ENCODE measurements around the gene SLC7A6OS. TPM values are rescaled to one million over a fixed set of nuclear protein-coding genes. Genes with fewer than 3 reads are reported as not detected.
A peak's percentile ranks its signal among the peaks of the same experiment; 100 is the strongest.

The SLC7A6OS gene
- total and polyA plus RNA-seq, 2 experiments from 2014 or later, result 8.8 to 18.9 TPM

- Histone ChIP-seq H4K20me1 (ENCODE audit: insufficient read depth, poor library complexity, severe bottlenecking) (no peaks in the 10 kb centered on the region), H3K79me2 (peaks cover 6% of the 10 kb centered on the region), H3K4me2 (no peak overlapping the region), H3K4me1 (ENCODE audit: insufficient read depth) (no peaks in the 10 kb centered on the region), H3K9me3 (ENCODE audit: low read depth) (no peaks in the 10 kb centered on the region), H3K9me2 (replicated peaks; ENCODE audit: insufficient read depth) (no peaks in the 10 kb centered on the region), H2AFZ (no peak overlapping the region), H3K27me3 (no peaks in the 10 kb centered on the region), H3K36me3 (replicated peaks; ENCODE audit: insufficient read depth, low read depth) (no peaks in the 10 kb centered on the region), H3K27ac (no peak overlapping the region), H3K4me3 (no peak overlapping the region)
- WGBS (ENCODE audit: low lambda C conversion rate, missing lambda C conversion rate), result 97% methylated on average over 6 of the region's 6 CpGs
- TF ChIP-seq EZH2 (IDR thresholded peaks at IDR 0.05; ENCODE audit: borderline replicate concordance), result no peak
- no peak for TF ChIP-seq CTCF (IDR thresholded peaks at IDR 0.05; ENCODE audit: poor library complexity)
- TF ChIP-seq EZH2phosphoT487 (IDR thresholded peaks at IDR 0.05; ENCODE audit: low read depth, severe bottlenecking, unreplicated experiment), result no peak
- DNase-seq (ENCODE audit: low spot score), result no peak
These were observed 8.6 kb upstream of the SLC7A6OS start for GRCh38 chr16:68319185-68319908.

GRCh38 chr16:68313116-68313515, 2.4 kb upstream of the SLC7A6OS start:
- H3K79me2 ChIP-seq, result peaks cover 57% of the 10 kb centered on the region
- no peak for DNase-seq (ENCODE audit: low spot score)
- peaks cover 18% of the 10 kb centered on the region for H3K4me1 ChIP-seq (ENCODE audit: insufficient read depth)
- H3K4me3 ChIP-seq, result no peak overlapping the region
- no peaks in the 10 kb centered on the region for H3K36me3 ChIP-seq (replicated peaks; ENCODE audit: insufficient read depth, low read depth)
- H3K9me2 ChIP-seq (replicated peaks; ENCODE audit: insufficient read depth), result no peaks in the 10 kb centered on the region
- no peak for TF ChIP-seq EZH2 (IDR thresholded peaks at IDR 0.05; ENCODE audit: borderline replicate concordance)
- WGBS (ENCODE audit: low lambda C conversion rate, missing lambda C conversion rate), result 74% methylated on average over 4 of the region's 4 CpGs
- H4K20me1 ChIP-seq (ENCODE audit: insufficient read depth, poor library complexity, severe bottlenecking), result peaks cover 3% of the 10 kb centered on the region
- H3K27me3 ChIP-seq, result no peaks in the 10 kb centered on the region
- no peak overlapping the region for H3K27ac ChIP-seq
- H2AFZ ChIP-seq, result no peak overlapping the region
- H3K9me3 ChIP-seq (ENCODE audit: low read depth), result no peaks in the 10 kb centered on the region
- H3K4me2 ChIP-seq, result no peak overlapping the region

- peak overlapping the region; percentile 75 for H2AFZ ChIP-seq
- no peak for DNase-seq (ENCODE audit: low spot score)
- H3K4me3 ChIP-seq, result peak overlapping the region; percentile 43
- under 1% methylated on average over 29 of the region's 29 CpGs for WGBS (ENCODE audit: low lambda C conversion rate, missing lambda C conversion rate)
- peaks cover 3% of the 10 kb centered on the region for H4K20me1 ChIP-seq (ENCODE audit: insufficient read depth, poor library complexity, severe bottlenecking)
- no peaks in the 10 kb centered on the region for H3K9me2 ChIP-seq (replicated peaks; ENCODE audit: insufficient read depth)
- H3K36me3 ChIP-seq (replicated peaks; ENCODE audit: insufficient read depth, low read depth), result no peaks in the 10 kb centered on the region
- peak overlapping the region; percentile 97 for H3K4me2 ChIP-seq
- H3K79me2 ChIP-seq, result peaks cover 76% of the 10 kb centered on the region
- TF ChIP-seq EZH2 (IDR thresholded peaks at IDR 0.05; ENCODE audit: borderline replicate concordance), result no peak
- no peaks in the 10 kb centered on the region for H3K27me3 ChIP-seq
- H3K4me1 ChIP-seq (ENCODE audit: insufficient read depth), result peaks cover 18% of the 10 kb centered on the region
- peak overlapping the region; percentile 90 for H3K27ac ChIP-seq
- no peaks in the 10 kb centered on the region for H3K9me3 ChIP-seq (ENCODE audit: low read depth)
These were observed 341 bp downstream of the SLC7A6OS start for GRCh38 chr16:68310437-68310773.

- Histone ChIP-seq H2AFZ (peak overlapping the region; percentile 75), H3K4me3 (peak overlapping the region; percentile 43), H3K9me3 (ENCODE audit: low read depth) (no peaks in the 10 kb centered on the region), H3K9me2 (replicated peaks; ENCODE audit: insufficient read depth) (no peaks in the 10 kb centered on the region), H3K79me2 (peaks cover 71% of the 10 kb centered on the region), H3K27ac (peak overlapping the region; percentile 90), H4K20me1 (ENCODE audit: insufficient read depth, poor library complexity, severe bottlenecking) (peaks cover 3% of the 10 kb centered on the region), H3K36me3 (replicated peaks; ENCODE audit: insufficient read depth, low read depth) (no peaks in the 10 kb centered on the region), H3K4me1 (ENCODE audit: insufficient read depth) (peaks cover 18% of the 10 kb centered on the region), H3K4me2 (peak overlapping the region; percentile 97), H3K27me3 (no peaks in the 10 kb centered on the region)
- TF ChIP-seq EZH2phosphoT487 (IDR thresholded peaks at IDR 0.05; ENCODE audit: low read depth, severe bottlenecking, unreplicated experiment), result no peak
- no peak for TF ChIP-seq EZH2 (IDR thresholded peaks at IDR 0.05; ENCODE audit: borderline replicate concordance)
- TF ChIP-seq CTCF (IDR thresholded peaks at IDR 0.05; ENCODE audit: poor library complexity), result no peak
- 51% methylated on average over 6 of the region's 6 CpGs for WGBS (ENCODE audit: low lambda C conversion rate, missing lambda C conversion rate)
- DNase-seq (ENCODE audit: low spot score), result no peak
These were observed 947 bp downstream of the SLC7A6OS start for GRCh38 chr16:68309799-68310198.
